Measurements from ENCODE around the gene RRAGC.

Gene RRAGC

DNA sequence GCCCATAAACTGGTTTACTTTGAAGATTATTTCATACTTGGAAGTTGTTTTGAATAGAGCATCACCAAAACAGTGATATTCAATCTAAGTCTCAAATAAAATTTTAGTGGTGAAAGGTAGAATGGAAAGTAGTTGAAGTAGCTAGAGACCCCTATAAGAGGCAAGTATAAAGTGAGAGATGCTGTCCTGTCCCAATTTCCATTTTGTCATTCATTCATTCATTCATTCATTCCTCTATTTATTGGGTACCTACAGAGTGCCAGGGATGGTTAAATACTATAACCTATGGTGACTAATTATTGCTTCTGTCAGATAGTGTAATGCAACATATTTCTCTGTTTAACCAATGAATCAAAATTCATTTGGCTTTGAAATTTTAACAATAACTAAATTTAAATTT, 32.7 kb downstream of the RRAGC start:
- TF ChIP-seq, protein P1, sequence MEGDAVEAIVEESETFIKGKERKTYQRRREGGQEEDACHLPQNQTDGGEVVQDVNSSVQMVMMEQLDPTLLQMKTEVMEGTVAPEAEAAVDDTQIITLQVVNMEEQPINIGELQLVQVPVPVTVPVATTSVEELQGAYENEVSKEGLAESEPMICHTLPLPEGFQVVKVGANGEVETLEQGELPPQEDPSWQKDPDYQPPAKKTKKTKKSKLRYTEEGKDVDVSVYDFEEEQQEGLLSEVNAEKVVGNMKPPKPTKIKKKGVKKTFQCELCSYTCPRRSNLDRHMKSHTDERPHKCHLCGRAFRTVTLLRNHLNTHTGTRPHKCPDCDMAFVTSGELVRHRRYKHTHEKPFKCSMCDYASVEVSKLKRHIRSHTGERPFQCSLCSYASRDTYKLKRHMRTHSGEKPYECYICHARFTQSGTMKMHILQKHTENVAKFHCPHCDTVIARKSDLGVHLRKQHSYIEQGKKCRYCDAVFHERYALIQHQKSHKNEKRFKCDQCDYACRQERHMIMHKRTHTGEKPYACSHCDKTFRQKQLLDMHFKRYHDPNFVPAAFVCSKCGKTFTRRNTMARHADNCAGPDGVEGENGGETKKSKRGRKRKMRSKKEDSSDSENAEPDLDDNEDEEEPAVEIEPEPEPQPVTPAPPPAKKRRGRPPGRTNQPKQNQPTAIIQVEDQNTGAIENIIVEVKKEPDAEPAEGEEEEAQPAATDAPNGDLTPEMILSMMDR (IDR thresholded peaks at IDR 0.05; ENCODE audit: low read depth, low read length) = no peak
- no peak for DNase-seq (ENCODE audit: extremely low read depth, low read depth)

GRCh38 chr1:38826262-38826661, 33.3 kb downstream of the RRAGC start:
- TF ChIP-seq, protein P1 (IDR thresholded peaks at IDR 0.05; ENCODE audit: low read depth, low read length) = no peak
- no peak for DNase-seq (ENCODE audit: extremely low read depth, low read depth)

GRCh38 chr1:38820860-38821259, 38.7 kb downstream of the RRAGC start:
- TF ChIP-seq, protein P1 (IDR thresholded peaks at IDR 0.05; ENCODE audit: low read depth, low read length) = no peak
- no peak for DNase-seq (ENCODE audit: extremely low read depth, low read depth)

- TF ChIP-seq, protein P1 (IDR thresholded peaks at IDR 0.05; ENCODE audit: low read depth, low read length) = no peak
- DNase-seq (ENCODE audit: extremely low read depth, low read depth) = no peak
Observed at GRCh38 chr1:38819516-38819915, 40.1 kb downstream of the RRAGC start.

- TF ChIP-seq, protein P1 (IDR thresholded peaks at IDR 0.05; ENCODE audit: low read depth, low read length) = no peak
Observed at GRCh38 chr1:38819040-38819439, 40.5 kb downstream of the RRAGC start.

DNA sequence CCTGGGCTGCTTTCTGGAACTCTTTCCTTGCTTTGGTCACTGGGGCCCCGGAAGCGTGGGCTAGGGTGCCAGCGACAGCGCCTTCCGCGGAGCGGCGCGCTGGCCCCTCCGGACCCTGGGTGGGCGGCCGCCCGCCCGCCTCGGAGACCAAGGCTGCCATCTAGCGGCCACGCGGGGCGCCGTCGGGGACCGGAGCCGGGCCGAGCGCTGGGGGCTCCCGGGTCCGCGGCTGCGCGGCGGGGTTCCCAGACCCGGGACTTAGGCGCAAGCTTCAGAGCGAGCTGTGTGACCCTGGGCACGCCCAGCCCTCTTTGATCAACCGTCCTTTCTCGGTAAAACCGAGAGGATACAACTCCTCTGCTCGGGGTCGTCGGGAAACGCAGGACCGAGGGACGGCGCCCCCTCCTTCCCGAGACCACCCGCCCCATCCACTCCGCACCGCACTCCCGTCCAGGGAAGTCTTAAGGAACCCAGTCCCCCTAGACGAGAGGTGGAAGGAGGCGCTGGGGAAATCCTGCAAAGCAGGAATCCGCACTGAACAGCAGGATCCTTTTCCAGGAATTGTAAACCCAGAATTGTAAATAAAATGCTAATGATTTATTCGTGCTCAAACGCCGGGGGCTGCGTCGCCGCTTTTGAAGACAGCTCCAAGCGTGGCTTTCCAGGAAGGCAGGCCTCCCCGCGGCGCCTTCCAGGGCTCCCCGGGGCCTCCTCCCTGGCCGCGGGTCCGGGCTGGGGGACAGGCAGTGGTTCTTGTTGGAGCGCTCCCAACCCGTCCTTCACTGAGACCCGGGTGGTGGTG, 41.2 kb downstream of the RRAGC start:
- TF ChIP-seq, protein P1 (IDR thresholded peaks at IDR 0.05; ENCODE audit: low read depth, low read length) = no peak; the same call in none of the 2 replicates
- no peak for DNase-seq (ENCODE audit: extremely low read depth, low read depth)

More at GRCh38 chr1:38819040-38819439, 40.5 kb downstream of the RRAGC start:
- no peak for DNase-seq (ENCODE audit: extremely low read depth, low read depth)

DNA sequence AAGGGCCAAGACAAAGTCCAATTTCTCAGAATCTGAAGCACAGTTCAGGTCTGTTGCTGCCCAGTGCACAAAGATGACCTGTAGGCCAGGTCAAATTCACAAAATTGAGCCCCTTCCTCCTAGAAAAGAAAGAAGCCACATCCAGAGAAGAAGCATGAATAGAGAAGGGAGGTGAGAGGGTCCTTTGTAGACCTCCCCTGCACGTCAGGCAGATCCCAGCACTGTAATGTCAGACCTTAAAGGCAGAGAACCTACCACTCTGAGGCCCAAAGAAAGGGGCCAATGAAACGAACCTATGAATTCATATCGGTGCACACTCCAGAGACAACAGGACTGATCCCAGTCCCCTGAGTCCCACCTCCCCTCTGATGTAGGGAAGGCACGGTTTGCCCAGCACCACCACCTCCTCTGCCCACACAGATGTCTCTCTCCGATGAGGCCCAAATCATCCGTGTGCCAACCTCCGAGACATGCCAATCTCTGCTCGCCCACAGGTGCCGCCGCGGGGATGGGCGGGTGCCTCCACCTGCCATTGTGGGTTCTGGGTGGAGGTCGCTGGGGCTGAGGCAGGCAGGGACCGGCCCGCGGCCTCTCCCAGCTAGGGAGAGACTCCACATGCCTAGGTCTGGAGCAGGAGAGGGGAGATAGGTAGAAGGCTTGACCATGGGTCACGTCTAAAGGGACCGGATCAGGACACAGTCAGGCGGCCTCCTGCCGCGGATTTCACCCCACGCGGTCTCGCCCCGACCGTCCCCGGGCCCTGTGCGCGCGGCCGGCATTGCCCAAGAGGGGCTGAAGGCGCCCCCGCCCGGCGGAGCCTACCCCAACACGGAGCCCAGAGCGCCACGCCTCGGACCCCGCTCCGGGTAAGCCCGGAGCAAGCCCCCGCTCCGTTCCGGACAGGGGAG, 42.1 kb downstream of the RRAGC start:
- DNase-seq (ENCODE audit: extremely low read depth, low read depth) = no peak
- TF ChIP-seq, protein P1 (IDR thresholded peaks at IDR 0.05; ENCODE audit: low read depth, low read length) = no peak
